GM13976 (cell line): Measurements from ENCODE around the gene CLDN3.

Experiments
- DNase-seq: peaks from one replicate; pipeline ENCODE4 v3.0.0; 2012; ENCODE audit warnings: low spot score
- in situ Hi-C: fragments of 300-500 bp; cut with MboI; formaldehyde crosslinking; loops from one replicate; pipeline ENCODE4 v1.12.0; 2022; ENCODE audit warnings: low sequenced_read_pairs, mixed read lengths, inconsistent platforms; ENCODE audit not compliant: unreplicated experiment
- TF ChIP-seq, protein P1 (sequence below): IDR thresholded peaks from 2 replicates; pipeline ENCODE4 v1.5.1; 2012; ENCODE audit warnings: borderline replicate concordance, mild to moderate bottlenecking; ENCODE audit not compliant: insufficient read depth; ENCODE audit errors: extremely low read depth, missing control alignments, control extremely low read depth

The CLDN3 gene

DNA sequence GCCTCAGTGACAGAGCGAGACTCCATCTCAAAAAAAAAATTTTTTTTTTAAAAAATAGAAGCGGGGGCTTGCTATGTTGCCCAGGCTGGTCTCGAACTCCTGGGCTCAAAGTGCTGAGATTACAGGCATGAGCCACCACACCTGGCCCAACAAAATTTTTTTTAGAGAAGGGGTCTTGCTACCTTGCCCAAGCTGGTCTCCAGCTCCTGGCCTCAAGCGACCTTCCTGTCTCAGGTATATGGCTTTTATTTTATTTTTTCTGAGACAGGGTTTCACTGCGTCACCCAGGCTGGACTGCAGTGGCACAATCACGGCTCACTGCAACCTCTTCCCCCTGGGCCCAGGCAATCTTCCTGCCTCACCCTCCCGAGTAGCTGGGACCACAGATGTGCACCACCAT is 29.9 kb downstream of the CLDN3 start:
- no peak for DNase-seq
- TF ChIP-seq, protein P1, sequence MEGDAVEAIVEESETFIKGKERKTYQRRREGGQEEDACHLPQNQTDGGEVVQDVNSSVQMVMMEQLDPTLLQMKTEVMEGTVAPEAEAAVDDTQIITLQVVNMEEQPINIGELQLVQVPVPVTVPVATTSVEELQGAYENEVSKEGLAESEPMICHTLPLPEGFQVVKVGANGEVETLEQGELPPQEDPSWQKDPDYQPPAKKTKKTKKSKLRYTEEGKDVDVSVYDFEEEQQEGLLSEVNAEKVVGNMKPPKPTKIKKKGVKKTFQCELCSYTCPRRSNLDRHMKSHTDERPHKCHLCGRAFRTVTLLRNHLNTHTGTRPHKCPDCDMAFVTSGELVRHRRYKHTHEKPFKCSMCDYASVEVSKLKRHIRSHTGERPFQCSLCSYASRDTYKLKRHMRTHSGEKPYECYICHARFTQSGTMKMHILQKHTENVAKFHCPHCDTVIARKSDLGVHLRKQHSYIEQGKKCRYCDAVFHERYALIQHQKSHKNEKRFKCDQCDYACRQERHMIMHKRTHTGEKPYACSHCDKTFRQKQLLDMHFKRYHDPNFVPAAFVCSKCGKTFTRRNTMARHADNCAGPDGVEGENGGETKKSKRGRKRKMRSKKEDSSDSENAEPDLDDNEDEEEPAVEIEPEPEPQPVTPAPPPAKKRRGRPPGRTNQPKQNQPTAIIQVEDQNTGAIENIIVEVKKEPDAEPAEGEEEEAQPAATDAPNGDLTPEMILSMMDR, result no peak
- in situ Hi-C loops, result no loop called here

- DNase-seq, result peak; percentile 53
- TF ChIP-seq, protein P1, result no peak
- in situ Hi-C loops, result no loop called here
These were observed 30.7 kb downstream of the CLDN3 start for GRCh38 chr7:73739387-73739767.

DNA sequence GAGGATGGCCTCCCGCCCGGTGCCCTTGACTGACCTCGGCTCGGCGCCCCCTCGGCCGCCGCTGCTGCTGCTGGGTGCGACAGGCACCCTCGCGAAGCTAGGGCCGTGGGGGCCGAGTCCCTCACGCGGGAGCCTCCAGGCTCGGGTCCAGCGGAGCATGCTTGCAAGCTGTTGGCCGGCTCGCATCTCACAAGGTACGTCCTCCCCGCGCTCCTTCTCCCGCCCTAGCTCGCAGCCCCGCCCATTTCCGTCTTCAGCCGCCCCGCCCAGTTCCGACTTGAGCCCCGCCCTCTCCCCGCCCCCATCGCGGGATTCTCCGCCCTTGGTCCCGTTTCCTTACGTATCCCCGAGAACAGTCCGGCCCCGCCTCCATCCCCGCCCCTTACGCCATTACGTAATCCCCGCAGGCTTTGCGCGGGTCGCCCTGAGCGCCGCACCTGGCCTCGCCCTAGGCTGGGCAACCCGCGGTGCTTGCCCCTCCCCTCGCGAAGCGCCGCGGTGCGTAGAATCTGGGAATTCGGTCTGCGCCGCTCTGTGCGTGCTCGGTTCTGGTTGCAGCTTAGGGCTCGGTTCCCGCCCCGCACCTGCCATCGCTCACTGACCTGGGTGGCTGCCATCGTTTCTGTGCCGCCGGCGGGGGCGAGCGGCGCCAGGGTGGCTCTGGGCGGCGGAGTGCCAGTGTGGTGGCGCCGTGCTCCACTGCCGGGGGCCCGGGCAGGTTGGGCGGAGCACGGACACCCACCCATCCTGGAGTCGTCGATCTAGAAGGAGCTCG is 31.3 kb downstream of the CLDN3 start, which contains the start of gene ABHD11:
Gene ABHD11, minus strand, starts transcription at position 191 of the 775 bp plus-strand sequence. Its CDS starts 32 bp downstream, at position 159.
- DNase-seq, result peak; percentile 100
- in situ Hi-C loops, result no loop called here

GRCh38 chr7:73738220-73738611 is 31.9 kb downstream of the CLDN3 start:
- TF ChIP-seq, protein P1, result no peak
- DNase-seq, result peak; percentile 87
- in situ Hi-C loops, result no loop called here

More for the DNA sequence above, 31.3 kb downstream of the CLDN3 start, which contains the start of gene ABHD11:
- TF ChIP-seq, protein P1, result no peak

GRCh38 chr7:73737491-73738219 is 32.4 kb downstream of the CLDN3 start:
- in situ Hi-C loops, result no loop called here
- TF ChIP-seq, protein P1, result no peak
- no peak for DNase-seq

GRCh38 chr7:73736885-73737284 is 33.2 kb downstream of the CLDN3 start:
- peak; percentile 10 for DNase-seq
- in situ Hi-C loops, result no loop called here
- TF ChIP-seq, protein P1, result no peak
